NOMO-1 (cell line): Measurements from ENCODE around the gene SLC39A6.
"Not testable (repeated sequence)": the region's sequence is repeated elsewhere in the genome, so short reads cannot be mapped to it uniquely, and the experiment has no call there.

Experiments
- DNase-seq, 2 experiments: peaks; one replicate each; lab custom pipeline; 2025; ENCODE audit not compliant: unreplicated experiment in 2 of 2; lab: John Stamatoyannopoulos, UW

The SLC39A6 gene

DNA sequence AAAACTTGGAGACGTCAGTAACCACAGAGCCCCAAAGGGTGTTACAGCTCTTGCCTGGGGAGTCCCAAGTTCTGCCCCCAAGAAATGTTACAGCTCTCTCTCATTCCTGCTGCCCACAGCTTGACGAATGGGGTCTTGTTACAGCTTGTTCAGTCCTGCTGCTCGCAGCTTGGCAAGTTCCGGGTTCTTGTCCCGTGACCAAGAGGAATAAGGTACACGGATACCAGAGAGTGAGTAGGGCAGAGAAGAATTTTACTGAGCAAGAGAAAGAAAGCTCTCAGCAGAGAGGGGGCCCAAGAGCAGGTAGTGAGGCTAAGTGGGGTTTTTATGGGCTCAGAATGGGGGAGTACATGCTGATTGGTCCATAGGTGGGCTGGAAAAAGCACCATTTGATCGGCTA is 27.2 kb downstream of the SLC39A6 start:
- DNase-seq, result no peak

DNA sequence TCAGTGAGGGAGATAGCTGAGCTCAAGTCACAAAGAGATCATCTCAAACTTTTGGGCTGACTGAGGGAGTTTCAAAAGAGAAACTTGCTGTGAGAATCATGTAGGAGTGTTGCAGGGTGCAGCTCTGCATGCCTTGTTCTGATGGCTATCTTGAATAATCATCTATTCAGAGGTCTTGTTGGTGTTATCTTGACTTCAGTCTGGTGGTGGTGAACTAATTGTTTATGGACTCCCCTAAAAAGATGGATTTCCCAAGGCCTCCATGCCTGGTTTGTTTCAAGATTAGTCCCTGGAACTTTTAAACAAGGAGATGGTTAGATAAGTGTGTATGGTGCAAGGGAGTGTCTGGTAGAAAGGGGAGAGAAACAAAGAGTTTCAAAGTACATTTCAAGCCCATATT is 29.8 kb downstream of the SLC39A6 start:
- DNase-seq, result no peak

DNA sequence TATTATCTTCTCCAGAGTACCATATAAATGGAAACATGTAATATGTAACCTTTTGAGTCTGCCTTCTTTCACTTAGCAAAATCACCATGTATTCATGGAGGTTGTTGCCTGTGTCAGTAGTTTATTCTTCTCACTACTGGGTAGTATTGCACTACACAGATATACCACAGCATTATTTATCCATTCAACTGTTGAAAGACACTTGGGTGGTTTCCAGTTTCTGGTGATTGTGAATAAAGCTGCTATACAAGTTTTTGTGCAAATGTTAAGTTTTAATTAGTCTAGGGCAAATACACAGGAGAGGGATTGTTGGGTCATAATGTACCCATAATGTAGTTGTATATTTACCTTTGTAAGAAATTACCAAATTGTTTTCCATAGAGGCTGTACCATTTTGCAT is 32.2 kb downstream of the SLC39A6 start:
- DNase-seq, result no peak

DNA sequence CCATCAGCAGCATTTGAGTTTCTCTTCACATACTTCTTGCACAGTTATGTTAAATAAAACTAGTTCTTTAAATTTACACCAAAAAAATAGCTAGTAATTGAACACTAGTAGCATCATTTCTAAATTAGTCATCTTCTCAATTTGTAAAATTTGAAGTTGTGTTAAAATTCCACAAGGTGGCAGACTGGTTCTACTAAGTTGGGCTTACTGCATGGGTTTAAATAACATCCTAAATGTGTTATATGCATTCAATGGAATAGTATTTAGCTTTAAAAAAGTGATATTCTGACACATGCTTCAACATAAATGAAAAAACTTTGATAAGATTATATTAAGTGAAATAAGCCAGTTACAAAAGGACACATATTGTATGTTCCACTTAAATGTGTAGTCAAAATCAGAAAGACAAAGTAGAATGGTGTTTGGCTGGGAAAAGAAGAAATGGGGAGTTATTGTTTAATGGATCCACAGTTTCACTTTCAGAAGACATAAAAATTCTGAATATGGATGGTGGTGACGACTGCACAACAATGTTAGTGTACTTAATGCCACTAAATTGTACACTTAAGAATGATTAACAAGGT is 33.1 kb downstream of the SLC39A6 start:
- DNase-seq, result peak in 1 of 2 experiments; percentile 66

DNA sequence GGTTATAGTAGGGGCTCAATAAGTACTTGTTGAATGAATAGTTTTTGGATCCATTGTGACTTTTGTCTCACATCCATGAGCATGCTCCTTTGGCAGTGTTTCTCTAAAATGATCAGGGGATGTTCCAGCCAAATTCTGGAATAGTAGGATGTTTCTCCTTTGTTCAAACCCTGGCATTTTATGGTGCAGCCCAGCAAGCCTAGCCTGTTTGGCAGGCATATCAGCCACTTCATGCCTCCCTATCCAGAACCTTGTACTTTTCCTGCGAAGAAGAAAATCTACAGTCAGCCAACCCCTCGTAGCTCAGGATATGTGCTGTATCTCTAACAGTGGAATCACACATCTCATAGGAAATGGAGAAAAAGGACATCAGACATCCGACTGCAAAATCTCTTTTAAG is 34.7 kb downstream of the SLC39A6 start:
- DNase-seq, result no peak

DNA sequence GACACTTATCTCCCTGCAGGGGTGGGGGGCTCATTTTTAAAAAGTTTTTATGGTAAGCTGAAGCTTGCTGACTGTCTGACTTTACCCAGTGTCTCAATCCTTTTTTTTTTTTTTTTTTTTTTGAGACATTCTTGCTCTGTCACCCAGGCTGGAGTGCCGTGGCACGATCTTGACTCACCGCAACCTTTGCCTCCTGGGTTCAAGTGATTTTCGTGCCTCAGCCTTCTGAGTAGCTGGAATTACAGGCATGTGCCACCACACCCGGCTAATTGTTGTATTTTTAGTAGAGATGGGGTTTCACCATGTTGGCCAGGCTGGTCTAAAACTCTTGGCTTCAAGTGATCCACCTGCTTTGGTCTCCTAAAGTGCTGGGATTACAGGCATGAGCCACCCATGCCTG is 37.0 kb downstream of the SLC39A6 start:
- not testable (repeated sequence) for DNase-seq

DNA sequence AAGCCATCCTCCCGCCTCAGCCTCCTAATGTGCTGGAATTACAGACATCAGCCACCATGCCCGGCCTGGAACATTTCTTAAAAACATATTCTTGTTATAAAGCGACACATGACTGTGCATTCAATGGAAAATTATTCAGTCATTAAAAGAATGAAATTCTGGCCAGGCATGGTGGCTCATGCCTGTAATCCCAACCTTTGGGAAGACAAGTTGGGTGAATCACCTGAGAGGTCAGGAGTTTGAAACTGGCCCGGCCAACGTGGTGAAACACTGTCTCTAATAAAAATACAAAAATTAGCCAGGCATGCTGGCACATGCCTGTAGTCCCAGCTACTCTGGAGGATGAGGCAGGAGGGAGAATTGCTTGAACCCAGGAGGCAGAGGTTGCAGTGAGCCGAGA is 40.1 kb downstream of the SLC39A6 start:
- no peak for DNase-seq

DNA sequence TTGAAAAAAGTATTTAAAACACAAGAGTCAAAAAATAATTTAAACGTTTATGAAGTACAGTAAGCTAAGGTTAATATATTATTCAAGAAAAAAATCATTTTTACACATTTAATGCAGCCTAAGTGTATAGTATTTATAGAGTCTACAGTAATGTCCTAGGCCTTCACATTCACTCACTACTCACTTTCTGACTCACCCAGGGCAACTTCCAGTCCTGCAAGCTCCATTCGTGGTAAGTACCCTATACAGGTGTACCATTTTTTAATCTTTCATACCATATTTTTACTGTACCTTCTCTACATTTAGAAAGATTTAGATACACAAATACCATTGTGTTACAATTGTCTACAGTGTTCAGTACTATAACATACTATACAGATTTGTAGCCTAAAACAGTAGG is 40.9 kb downstream of the SLC39A6 start:
- DNase-seq, result no peak

DNA sequence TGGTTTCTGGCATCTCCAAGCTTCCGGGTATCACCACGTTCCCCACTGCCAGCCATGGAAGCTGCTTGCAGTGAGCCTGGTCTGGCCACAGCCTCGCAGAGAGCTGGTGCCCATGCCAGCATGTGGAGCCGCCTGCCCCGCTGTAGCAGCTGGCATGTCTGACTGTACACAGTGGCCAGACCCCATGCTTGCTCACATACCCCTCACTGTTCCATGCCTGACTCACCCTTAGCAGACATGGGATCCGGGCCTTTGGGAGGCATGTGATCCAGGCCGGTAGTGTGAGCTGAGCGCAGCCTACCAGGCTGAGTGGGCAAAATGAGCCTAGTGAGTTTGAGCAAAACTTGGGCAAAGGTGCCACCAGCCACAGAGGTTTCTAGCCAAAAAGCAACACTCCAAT is 43.0 kb downstream of the SLC39A6 start:
- DNase-seq, result no peak

DNA sequence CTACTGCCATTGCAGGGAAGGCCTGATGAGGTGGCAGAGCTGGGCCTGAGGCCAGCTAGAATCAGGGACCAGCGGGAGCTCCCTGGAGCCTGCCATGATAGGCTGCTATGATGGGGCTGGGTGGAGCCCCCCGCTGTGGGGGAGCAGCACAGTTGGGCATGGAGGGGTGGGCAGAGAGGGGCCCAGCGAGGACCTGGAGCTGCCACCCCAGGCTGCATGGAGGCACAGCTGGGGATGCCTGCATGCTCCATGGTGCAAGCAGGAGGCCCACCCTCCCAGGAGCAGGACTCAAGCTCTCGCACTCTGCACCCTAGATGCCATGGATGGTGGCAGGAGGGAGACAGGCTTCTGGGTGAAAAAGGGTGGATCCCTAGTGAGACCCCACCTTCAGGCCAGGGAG is 43.9 kb downstream of the SLC39A6 start:
- no peak for DNase-seq

DNA sequence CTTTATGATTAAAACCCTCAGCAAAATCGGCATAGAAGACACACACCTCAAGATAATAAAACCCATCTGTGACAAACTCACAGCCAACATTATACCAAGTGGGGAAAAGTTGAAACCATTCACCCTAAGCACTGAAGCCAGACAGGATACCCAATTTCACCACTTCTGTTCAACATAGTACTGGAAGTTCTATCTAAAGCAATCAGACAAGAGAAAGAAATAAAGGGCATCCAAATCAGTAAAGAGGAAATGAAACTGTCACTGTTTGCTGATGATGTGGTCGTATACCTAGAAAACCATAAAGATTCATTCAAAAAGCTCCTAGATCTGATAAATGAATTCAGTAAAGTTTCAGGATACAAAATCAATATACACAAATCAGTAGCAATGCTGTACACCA is 45.4 kb downstream of the SLC39A6 start:
- peak in 1 of 2 experiments; percentile 43 for DNase-seq

DNA sequence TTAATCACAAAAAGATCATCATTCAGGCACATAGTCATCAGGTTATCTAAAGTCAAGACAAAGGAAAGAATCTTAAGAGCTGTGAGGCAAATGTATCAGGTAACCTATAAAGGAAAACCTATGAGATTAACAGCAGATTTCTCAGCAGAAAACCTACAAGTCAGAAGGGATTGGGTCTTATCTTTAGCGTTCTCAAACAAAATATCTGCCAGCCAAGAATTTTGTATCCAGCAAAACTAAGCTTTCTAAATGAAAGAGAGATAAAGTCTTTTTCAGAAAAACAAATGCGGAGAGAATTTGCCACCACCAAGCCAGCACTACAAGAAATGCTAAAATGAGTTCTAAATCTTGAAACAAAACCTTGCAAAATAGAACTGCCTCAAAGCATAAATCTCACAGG is 48.0 kb downstream of the SLC39A6 start:
- DNase-seq, result not testable (repeated sequence)

DNA sequence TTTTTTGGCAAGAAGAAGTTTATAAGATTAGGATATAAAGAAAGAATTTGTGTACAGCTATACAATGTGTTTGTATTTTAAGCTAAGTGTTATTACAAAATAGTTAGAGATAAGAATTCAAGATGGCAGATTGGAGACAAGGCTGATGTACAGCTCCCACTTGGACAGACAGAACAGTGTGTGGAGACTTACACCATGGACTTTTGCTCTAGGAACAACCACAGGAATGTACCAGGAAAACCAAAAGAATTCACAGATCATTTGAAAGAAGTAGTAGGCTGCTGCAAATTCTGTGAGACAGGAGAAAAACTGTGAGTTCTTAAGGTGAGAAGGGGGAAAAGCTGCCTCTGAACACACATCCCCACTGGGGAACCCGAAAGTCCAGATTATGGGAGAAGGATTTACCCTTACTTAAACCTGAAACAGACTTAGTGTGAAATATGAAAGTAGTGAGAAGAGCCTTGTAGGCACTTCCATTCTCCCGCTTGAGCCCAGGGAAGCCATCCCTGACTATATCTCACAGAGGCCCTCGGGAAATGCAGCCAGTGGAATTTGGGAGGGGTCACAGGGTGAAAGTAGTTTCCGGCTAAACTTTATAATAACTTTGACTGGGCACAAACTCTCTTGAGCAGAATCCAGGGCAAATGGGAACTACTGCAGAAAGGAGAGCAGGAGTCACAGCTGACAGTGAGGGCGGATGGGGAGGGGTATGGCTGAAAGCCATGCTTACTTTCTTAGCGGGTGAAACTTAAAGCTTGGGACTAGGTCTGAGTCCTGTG is 50.2 kb downstream of the SLC39A6 start:
- no peak for DNase-seq

DNA sequence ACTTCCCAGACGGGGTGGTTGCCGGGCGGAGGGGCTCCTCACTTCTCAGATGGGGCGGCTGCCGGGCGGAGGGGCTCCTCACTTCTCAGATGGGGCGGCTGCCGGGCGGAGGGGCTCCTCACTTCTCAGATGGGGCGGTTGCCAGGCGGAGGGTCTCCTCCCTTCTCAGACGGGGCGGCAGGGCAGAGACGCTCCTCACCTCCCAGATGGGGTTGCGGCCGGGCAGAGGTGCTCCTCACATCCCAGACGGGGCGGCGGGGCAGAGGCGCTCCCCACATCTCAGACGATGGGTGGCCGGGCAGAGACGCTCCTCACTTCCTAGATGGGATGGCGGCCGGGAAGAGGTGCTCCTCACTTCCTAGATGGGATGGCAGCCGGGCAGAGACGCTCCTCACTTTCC is 51.4 kb downstream of the SLC39A6 start:
- not testable (repeated sequence) for DNase-seq

DNA sequence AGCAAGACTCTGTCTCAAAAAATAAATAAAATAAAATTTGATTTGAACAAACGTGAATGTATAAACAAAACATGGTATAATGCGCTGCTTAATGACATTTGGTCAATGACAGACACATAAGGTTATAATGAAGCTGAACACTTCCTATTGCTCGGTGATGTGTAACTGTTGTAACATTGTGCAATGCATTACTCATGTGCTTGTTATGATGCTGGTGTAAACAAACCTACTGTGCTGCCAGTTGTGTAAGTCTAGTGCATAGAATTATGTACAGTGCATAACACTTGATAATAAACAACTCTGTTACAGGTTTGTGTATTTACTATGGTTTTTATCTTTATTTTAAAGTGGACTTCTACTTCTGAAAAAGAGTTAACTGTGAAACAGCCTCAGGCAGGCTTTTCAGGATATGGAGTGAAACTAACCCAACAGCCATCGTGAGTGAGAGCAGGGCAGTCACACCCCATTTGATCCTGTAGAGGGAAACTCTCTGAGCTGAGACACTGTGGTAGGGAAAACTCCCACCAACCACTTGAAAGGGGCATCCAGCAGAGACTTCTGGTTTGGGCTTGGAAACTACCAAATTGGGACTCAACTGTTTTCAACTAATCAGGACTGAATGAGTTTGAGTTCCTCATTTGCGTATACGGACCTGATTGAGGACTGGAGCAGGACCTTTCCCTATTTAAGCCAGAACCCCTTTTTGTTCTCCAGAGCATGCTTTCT is 53.1 kb downstream of the SLC39A6 start:
- DNase-seq, result peak in 1 of 2 experiments; percentile 46

DNA sequence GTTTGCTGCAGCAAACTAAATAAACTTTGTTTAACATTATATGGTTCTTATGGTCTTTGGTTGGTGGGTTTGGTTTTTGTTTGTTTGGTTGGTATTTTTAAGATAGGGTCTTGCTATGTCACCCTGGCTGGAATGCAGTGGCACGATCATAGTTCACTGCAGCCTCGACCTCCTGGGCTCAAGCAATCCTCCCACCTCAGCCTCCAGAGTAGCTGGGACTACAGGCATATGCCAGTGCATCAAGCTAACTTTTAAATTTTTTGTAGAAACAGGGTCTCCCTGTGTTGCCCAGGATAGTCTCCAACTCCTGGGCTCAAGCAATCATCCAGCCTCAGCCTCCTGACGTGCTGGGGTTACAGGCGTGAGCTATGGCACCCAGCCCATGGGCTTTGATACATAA is 54.7 kb downstream of the SLC39A6 start:
- no peak for DNase-seq

DNA sequence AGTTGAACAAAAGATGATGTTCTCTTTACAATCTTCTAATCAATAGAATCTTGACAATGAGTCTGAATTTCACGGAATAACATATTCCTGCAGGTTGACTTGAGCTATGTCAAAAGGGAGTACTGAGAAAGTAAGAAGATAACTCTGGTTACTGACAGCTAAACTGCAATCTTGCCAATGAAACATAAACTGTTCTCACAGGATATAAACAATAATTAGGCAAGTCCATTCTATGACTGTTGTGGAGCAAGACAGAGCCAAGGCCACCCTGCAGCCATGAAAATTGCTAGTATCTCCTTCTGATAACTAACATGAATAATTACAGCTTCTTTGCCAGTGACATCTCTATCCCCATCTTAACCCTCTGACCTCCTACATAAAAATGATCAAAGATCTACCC is 55.5 kb downstream of the SLC39A6 start:
- DNase-seq, result no peak

DNA sequence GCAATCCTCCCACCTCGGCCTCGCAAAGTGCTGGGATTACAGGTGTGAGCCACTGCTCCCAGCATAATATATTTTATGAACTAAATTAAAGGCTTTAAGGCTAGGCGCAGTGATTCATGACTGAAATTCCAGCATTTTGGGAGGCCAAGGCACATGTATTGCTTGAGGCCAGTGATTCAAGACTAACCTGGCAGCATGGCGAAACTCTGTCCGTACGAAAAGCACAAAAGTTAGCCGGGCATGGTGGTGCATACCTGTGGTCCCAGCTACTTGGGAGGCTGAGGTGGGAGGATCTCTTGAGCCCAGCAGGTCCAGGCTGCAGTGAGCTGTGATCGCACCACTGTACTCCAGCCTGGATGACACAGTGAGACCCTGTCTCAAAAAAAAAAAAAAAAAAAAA is 56.7 kb downstream of the SLC39A6 start:
- not testable (repeated sequence) for DNase-seq

DNA sequence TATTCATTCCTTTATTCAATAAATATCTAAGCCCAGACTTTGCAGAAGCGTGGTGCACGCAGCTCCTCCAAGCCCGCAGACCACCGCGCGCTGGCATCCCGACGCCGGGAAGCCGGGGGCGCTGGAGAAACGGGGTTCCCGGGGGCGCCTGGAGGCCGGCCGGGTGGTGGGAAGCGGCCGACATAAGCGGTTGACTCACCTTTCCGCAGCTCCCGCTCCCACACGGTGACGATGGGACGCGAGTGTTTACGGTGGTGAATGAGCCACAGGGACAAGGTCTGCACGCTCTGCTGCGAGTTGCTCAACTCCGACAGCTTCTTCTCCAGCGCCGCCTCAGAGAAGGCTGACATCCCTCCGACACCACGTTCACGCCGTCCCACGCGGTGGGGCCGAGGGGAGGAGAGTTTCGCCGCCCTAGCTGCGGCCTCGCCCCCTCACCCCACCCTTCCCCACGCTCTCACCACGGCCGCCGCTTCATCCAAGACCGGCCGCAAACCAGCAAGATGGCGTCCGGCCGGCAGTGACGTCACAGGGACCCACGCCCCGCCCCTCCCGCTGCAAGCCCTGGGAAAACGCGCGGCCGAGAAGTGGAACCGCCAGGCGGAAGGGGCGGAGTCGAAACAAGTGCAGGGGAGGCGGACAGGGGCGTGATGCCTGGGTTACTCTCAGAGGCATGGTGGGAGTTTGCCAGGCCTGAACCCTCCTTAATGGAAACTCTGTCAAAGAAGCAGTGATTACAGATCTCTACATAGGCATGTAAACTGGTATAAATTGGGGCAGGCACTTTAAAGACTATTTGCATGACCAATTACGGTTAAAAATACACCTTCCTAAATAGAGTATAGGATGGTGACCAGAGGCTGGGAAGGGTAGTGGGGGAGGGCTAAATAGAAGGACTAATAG is 61.8 kb downstream of the SLC39A6 start, which contains the start of gene RPRD1A:
RPRD1A (minus strand) TSS at position 505 of the 903 bp plus-strand sequence; CDS start at position 350, 155 bp downstream.
- DNase-seq, result peak; percentile 93

DNA sequence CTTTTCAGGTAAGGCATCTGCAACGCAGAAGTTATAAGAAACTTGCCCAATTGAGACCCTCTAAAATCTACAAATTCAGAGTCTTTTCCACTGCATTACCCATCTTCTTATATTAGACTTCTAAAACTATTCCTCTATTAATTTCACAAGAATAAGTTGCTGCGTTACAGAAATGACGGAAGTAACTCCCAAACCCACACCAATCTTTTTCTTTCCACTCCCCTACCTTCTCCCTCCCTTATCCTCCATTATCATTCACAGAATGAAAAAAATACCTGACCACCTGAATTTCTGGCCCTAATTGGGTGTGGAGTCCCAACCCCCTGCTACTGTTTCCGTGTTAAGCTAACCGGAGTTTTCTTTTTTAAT is 62.5 kb downstream of the SLC39A6 start:
- DNase-seq, result peak in 1 of 2 experiments; percentile 30

DNA sequence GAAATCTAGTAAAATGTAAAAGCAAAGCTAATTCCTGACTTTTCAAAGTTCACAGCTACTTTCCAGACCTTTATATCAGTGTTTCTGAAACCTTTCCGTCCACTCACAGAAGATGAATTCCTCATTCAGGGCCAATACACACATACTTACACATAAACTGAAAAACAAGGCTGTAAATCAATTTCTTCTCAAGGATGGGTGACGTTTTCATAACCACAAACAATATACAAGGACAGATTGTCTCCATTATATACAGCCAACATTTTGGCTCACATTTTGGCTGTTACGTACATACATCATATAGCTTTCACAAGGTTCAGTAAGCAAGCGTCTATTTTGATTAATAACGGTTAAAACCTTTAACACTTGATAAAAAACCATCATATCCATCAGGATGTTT is 63.1 kb downstream of the SLC39A6 start:
- DNase-seq, result no peak
